IMR-90 (cell line): ENCODE results near the gene ACOT4. TPM values are rescaled to one million over a fixed set of nuclear protein-coding genes. Genes with fewer than 3 reads are reported as not detected.
"Not testable (repeated sequence)": the region's sequence is repeated elsewhere in the genome, so short reads cannot be mapped to it uniquely, and the experiment has no call there.

Experiments
- ATAC-seq: fragments of 200-7000 bp; cut with Tn5 transposase; 2 replicates; pipeline ENCODE4 v1.9.1; 2020; ENCODE audit warnings: low read depth, mild to moderate bottlenecking, moderate library complexity
- BruUV-seq: library from RNA; stranded (reverse); fragments of 400-500 nt; replicated peaks from 2 replicates; lab custom pipeline; 2021; lab: Mats Ljungman, UMichigan
- CTCF ChIA-PET: fragments of 300-600 bp; formaldehyde crosslinking; extraction: SDS; loops from one replicate; lab custom pipeline; 2021; ENCODE audit warnings: antibody characterized with exemption; lab: Yijun Ruan, JAX
- POLR2A ChIA-PET: fragments of 300-600 bp; sonication (Branson Sonifier 250); formaldehyde crosslinking; loops from one replicate; lab custom pipeline; 2022; ENCODE audit warnings: antibody characterized with exemption; ENCODE audit not compliant: unreplicated experiment; lab: Charles Lee
- DNase-seq: peaks from one replicate; pipeline ENCODE4 v3.0.0; 2013
- H2AFZ ChIP-seq: replicated peaks from 2 replicates; pipeline ENCODE3; 2013; ENCODE audit warnings: low read length, mild to moderate bottlenecking; ENCODE audit not compliant: poor library complexity
- H2AK5ac ChIP-seq: 2 replicates; pipeline ENCODE4 v1.6.1; 2013; ENCODE audit warnings: low read depth, low read length, inconsistent platforms
- H2AK9ac ChIP-seq: replicated peaks from 2 replicates; pipeline ENCODE3; 2013; ENCODE audit warnings: mild to moderate bottlenecking, low read depth, low read length, moderate library complexity; ENCODE audit not compliant: poor library complexity
- H2BK120ac ChIP-seq: 2 replicates; pipeline ENCODE4 v1.6.1; 2013; ENCODE audit warnings: low read depth, low read length, inconsistent platforms
- H2BK15ac ChIP-seq: 3 replicates; pipeline ENCODE4 v1.6.1; 2013; ENCODE audit warnings: low read depth, low read length, inconsistent platforms
- H2BK20ac ChIP-seq: 2 replicates; pipeline ENCODE4 v1.6.1; 2013; ENCODE audit warnings: low read depth, mild to moderate bottlenecking, inconsistent platforms, low read length, moderate library complexity
- H2BK5ac ChIP-seq: 2 replicates; pipeline ENCODE4 v1.6.1; 2013; ENCODE audit warnings: mild to moderate bottlenecking, low read depth, low read length, inconsistent platforms; ENCODE audit not compliant: poor library complexity, severe bottlenecking
- H3K14ac ChIP-seq: replicated peaks from 2 replicates; pipeline ENCODE4 v1.6.1; 2013; ENCODE audit warnings: low read depth, low read length, inconsistent platforms
- H3K18ac ChIP-seq: 2 replicates; pipeline ENCODE4 v1.6.1; 2013; ENCODE audit warnings: low read depth, low read length, control low read depth
- H3K23ac ChIP-seq: 2 replicates; pipeline ENCODE4 v1.6.1; 2013; ENCODE audit warnings: low read depth, low read length, inconsistent platforms
- H3K27ac ChIP-seq: 2 replicates; pipeline ENCODE4 v1.5.1; 2013; ENCODE audit warnings: mild to moderate bottlenecking, control low read depth, low read length; ENCODE audit not compliant: insufficient read depth
- H3K27me3 ChIP-seq: 2 replicates; pipeline ENCODE4 v1.6.1; 2013; ENCODE audit warnings: low read length; ENCODE audit not compliant: control insufficient read depth, insufficient read depth
- H3K36me3 ChIP-seq: 2 replicates; pipeline ENCODE4 v1.6.1; 2013; ENCODE audit warnings: low read length, mixed read lengths; ENCODE audit not compliant: control insufficient read depth, insufficient read depth
- H3K4ac ChIP-seq: 2 replicates; pipeline ENCODE4 v1.6.1; 2013; ENCODE audit warnings: low read depth, low read length, inconsistent platforms
- H3K4me1 ChIP-seq: 2 replicates; pipeline ENCODE4 v1.6.1; 2013; ENCODE audit warnings: low read length, mixed read lengths; ENCODE audit not compliant: control insufficient read depth, insufficient read depth
- H3K4me2 ChIP-seq: 2 replicates; pipeline ENCODE4 v1.6.1; 2013; ENCODE audit warnings: low read depth, mild to moderate bottlenecking, control low read depth, low read length, moderate library complexity
- H3K4me3 ChIP-seq: 2 replicates; pipeline ENCODE4 v1.5.1; 2013; ENCODE audit warnings: low read depth, mild to moderate bottlenecking, control low read depth, low read length, moderate library complexity; ENCODE audit not compliant: insufficient read depth
- H3K56ac ChIP-seq: 2 replicates; pipeline ENCODE4 v1.6.1; 2013; ENCODE audit warnings: low read length, inconsistent platforms; ENCODE audit not compliant: insufficient read depth; ENCODE audit errors: extremely low read depth
- H3K79me1 ChIP-seq, 2 experiments: 2 replicates each; pipeline ENCODE4 v1.6.1; 2013; ENCODE audit warnings: low read length in 2 of 2, inconsistent platforms in 1 of 2, low read depth in 1 of 2
- H3K9ac ChIP-seq: 2 replicates; pipeline ENCODE4 v1.6.1; 2013; ENCODE audit warnings: low read depth, low read length, control low read depth
- H3K9me1 ChIP-seq: 2 replicates; pipeline ENCODE4 v1.6.1; 2013; ENCODE audit warnings: low read length, inconsistent platforms; ENCODE audit not compliant: insufficient read depth
- H3K9me3 ChIP-seq: 2 replicates; pipeline ENCODE4 v1.6.1; 2013; ENCODE audit warnings: low read length; ENCODE audit not compliant: control insufficient read depth, insufficient read depth
- H4K20me1 ChIP-seq: 2 replicates; pipeline ENCODE4 v1.6.1; 2013; ENCODE audit warnings: low read length, inconsistent platforms; ENCODE audit not compliant: insufficient read depth
- H4K5ac ChIP-seq: 2 replicates; pipeline ENCODE4 v1.6.1; 2013; ENCODE audit warnings: mild to moderate bottlenecking, low read depth, low read length, control low read depth
- H4K8ac ChIP-seq, 2 experiments: 2 replicates each; pipeline ENCODE4 v1.6.1; 2013; ENCODE audit warnings: low read depth in 2 of 2, low read length in 2 of 2, control low read depth in 1 of 2, inconsistent platforms in 1 of 2
- H4K91ac ChIP-seq: 2 replicates; pipeline ENCODE4 v1.6.1; 2013; ENCODE audit warnings: low read depth, low read length, inconsistent platforms; ENCODE audit not compliant: insufficient read depth
- WGBS, 2 experiments: methylation state at CpG; one replicate each; pipeline versions ENCODE4 v1.1.5 to v1.1.7; 2013; ENCODE audit warnings: missing lambda C conversion rate in 2 of 2; ENCODE audit not compliant: insufficient read length in 1 of 2; ENCODE audit errors: extremely low coverage in 2 of 2; 5-methylcytosine and 5-hydroxymethylcytosine counted together
- dilution Hi-C: fragments of 300-500 bp; cut with HindIII; formaldehyde crosslinking; loops from one replicate; pipeline ENCODE4 v1.14.3; 2018; ENCODE audit warnings: low sequenced_read_pairs; ENCODE audit not compliant: unreplicated experiment
- in situ Hi-C: fragments of 300-500 bp; cut with MboI; formaldehyde crosslinking; loops from 3 replicates; pipeline ENCODE4 v1.14.3; 2019; ENCODE audit warnings: low sequenced_read_pairs, inconsistent platforms, mixed read lengths
- intact Hi-C: fragments of 100-400 bp; cut with micrococcal nuclease; formaldehyde crosslinking; loops from 2 replicates; pipeline ENCODE4 v1.10.0; 2022
- polyA plus RNA-seq, 3 experiments: library from polyadenylated mRNA; depleted of rRNA; stranded (reverse); fragments of >200 nt; gene quantifications; 2 replicates each; pipeline ENCODE4 v1.2.3, GENCODE V29; 2012; ENCODE audit warnings: low replicate concordance in 1 of 3
- total RNA-seq: library from RNA; depleted of rRNA; stranded (reverse); fragments of >200 nt; gene quantifications from 2 replicates; pipeline ENCODE4 v1.2.3, GENCODE V29; 2012

Gene ACOT4
- total and polyA plus RNA-seq, 2 of the 4 experiments (the other 2 are of a cell fraction), result 0.22 to 0.54 TPM

- H3K9ac ChIP-seq, H3K23ac ChIP-seq, dilution Hi-C loops, H4K8ac ChIP-seq, H2BK5ac ChIP-seq, H4K20me1 ChIP-seq, H4K91ac ChIP-seq, H2AK9ac ChIP-seq, H3K36me3 ChIP-seq, POLR2A ChIA-PET, H3K14ac ChIP-seq, CTCF ChIA-PET, H2AK5ac ChIP-seq, H3K4me1 ChIP-seq, H4K5ac ChIP-seq, H2BK120ac ChIP-seq, H2BK15ac ChIP-seq, DNase-seq, BruUV-seq, H2AFZ ChIP-seq, H2BK20ac ChIP-seq, ATAC-seq, H3K9me1 ChIP-seq, H3K56ac ChIP-seq, H3K27ac ChIP-seq, H3K9me3 ChIP-seq, H3K18ac ChIP-seq, H3K27me3 ChIP-seq, H3K79me1 ChIP-seq, H3K4me2 ChIP-seq, H3K4me3 ChIP-seq, H3K4ac ChIP-seq: not testable (repeated sequence)
- WGBS, 2 experiments, result 90% methylated on average over 2 of the region's 10 CpGs; no CpG with 5 or more reads in 1 of the 2 experiments
- in situ Hi-C loops (loop anchor here (5.0 kb wide), 1 partner anchor 129 kb away; no protein-coding TSS in a partner anchor), intact Hi-C loops (loop anchor here (5.0 to 10.0 kb wide), 3 partner anchors 144 to 462 kb away; partner anchors contain the start of gene RIOX1)
These were observed 44.7 kb downstream of the ACOT4 start for GRCh38 chr14:73636355-73636754.
